HG03354 (cell line): Measurements from ENCODE around the gene CAMSAP2.
A peak's percentile ranks its signal among the peaks of the same experiment; 100 is the strongest.
"Not testable (repeated sequence)": the region's sequence is repeated elsewhere in the genome, so short reads cannot be mapped to it uniquely, and the experiment has no call there.

Source experiments
- ATAC-seq: cut with Tn5 transposase; IDR thresholded peaks from one replicate; pipeline ENCODE4 v1.9.1; 2021; ENCODE audit warnings: mild to moderate bottlenecking; ENCODE audit not compliant: unreplicated experiment, poor library complexity, severe bottlenecking

CAMSAP2 gene

GRCh38 chr1:200779326-200779725 lies 40.6 kb downstream of the CAMSAP2 start:
- ATAC-seq = no peak

- ATAC-seq = no peak
Measured at GRCh38 chr1:200780545-200781369, 42.1 kb downstream of the CAMSAP2 start.

- no peak for ATAC-seq
Measured at GRCh38 chr1:200783926-200784325, 45.2 kb downstream of the CAMSAP2 start.

GRCh38 chr1:200784576-200784975 lies 45.9 kb downstream of the CAMSAP2 start:
- no peak for ATAC-seq

GRCh38 chr1:200786788-200787187 lies 48.1 kb downstream of the CAMSAP2 start:
- ATAC-seq = no peak

GRCh38 chr1:200787896-200788387 lies 49.2 kb downstream of the CAMSAP2 start:
- no peak for ATAC-seq

- not testable (repeated sequence) for ATAC-seq
Measured at GRCh38 chr1:200791012-200791411, 52.3 kb downstream of the CAMSAP2 start.

GRCh38 chr1:200793677-200794076 lies 55.0 kb downstream of the CAMSAP2 start:
- no peak for ATAC-seq

GRCh38 chr1:200794506-200795065 lies 55.9 kb downstream of the CAMSAP2 start:
- no peak for ATAC-seq

GRCh38 chr1:200795156-200795555 lies 56.5 kb downstream of the CAMSAP2 start:
- ATAC-seq = no peak

- no peak for ATAC-seq
Measured at GRCh38 chr1:200802042-200802441, 63.3 kb downstream of the CAMSAP2 start.

GRCh38 chr1:200802865-200803512 lies 64.3 kb downstream of the CAMSAP2 start:
- ATAC-seq = peak; percentile 88

GRCh38 chr1:200805719-200806118 lies 67.0 kb downstream of the CAMSAP2 start:
- no peak for ATAC-seq

- no peak for ATAC-seq
Measured at GRCh38 chr1:200808846-200809245, 70.2 kb downstream of the CAMSAP2 start.

- ATAC-seq = no peak
Measured at GRCh38 chr1:200811704-200812103, 73.0 kb downstream of the CAMSAP2 start.

- ATAC-seq = not testable (repeated sequence)
Measured at GRCh38 chr1:200816624-200817224, 78.0 kb downstream of the CAMSAP2 start.

- no peak for ATAC-seq
Measured at GRCh38 chr1:200818248-200818647, 79.6 kb downstream of the CAMSAP2 start.

- no peak for ATAC-seq
Measured at GRCh38 chr1:200819726-200820125, 81.0 kb downstream of the CAMSAP2 start.

- no peak for ATAC-seq
Measured at GRCh38 chr1:200831091-200831490, 92.4 kb downstream of the CAMSAP2 start.

- ATAC-seq = no peak
Measured at GRCh38 chr1:200834383-200834782, 95.7 kb downstream of the CAMSAP2 start.
